ENCODE measurements around the gene FXYD6.

The FXYD6 gene

DNA sequence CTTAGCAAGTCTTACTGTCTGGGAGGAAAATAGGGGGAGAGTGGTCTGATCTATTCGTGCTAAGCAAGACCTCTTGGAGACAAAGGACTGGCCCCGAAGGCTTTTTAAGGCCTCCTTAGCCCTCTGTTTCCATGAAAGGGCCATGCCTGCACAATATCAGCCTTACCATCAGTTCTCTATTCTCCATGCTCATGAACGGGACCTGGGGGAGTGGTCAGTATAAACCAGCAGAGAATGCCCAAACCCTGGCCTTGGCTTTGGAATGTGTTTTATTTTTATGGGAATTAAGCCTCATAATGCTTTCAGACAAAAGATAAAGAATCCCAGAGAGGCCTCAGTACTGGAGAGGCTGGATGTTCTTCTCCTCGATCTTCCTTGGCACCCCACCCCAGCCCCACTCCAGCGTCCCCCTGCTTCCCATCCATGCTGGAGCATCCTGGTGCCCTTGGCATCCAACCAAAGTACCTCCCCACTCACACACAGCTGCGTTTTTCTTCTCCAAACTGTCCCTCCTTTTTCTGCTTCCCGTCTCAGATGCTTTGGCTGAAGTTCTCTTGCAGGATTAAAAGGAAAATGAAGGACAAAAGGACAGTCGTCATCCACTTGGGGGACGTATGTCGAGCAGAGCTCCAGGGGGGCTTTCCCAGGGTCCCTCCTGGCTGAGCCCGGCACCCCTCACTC is 18.6 kb downstream of the FXYD6 start:
- TF ChIP-seq CTCF (IDR thresholded peaks at IDR 0.05; ENCODE audit: insufficient read depth, missing control alignments), result no peak
- DNase-seq (ENCODE audit: insufficient read length, low spot score), result no peak
- no peak for FAIRE-seq

GRCh38 chr11:117855912-117856651 is 20.4 kb downstream of the FXYD6 start:
- no peak for DNase-seq (ENCODE audit: insufficient read length, low spot score)

DNA sequence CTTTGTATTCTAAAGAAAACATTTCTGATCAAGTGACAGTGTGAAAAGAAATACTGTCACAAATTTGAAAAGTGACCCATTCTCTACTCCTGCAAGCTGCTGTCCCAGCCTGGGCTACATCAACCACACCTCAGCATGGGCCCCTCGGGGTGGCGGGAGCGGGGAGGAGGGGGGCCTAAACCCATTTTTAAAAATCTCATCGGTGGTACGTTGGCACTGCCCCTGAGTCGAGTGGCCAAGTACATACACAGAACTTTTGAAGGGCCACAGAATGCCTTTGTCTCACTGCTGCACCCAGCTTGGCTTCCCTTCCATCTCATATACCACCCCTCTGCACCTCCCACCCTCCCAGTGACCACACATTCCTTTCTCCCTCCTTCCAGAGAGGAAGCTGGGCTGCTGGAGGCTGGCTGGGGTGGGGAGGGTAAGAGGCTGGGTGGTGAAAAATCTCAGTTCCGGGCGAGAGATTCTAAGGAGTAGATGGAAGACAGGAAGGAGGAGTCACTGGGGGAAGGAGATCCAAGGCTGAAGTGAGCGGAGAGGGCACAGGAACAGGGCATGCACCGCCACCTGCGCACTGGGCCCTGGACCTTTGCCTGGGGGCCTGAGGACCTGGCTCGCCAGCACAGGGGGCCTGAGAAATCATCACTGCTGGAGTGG is 21.1 kb downstream of the FXYD6 start:
- no peak for FAIRE-seq
- no peak for DNase-seq (ENCODE audit: insufficient read length, low spot score)
- TF ChIP-seq CTCF (IDR thresholded peaks at IDR 0.05; ENCODE audit: insufficient read depth, missing control alignments), result no peak

More at GRCh38 chr11:117855912-117856651, 20.4 kb downstream of the FXYD6 start:
- TF ChIP-seq CTCF (IDR thresholded peaks at IDR 0.05; ENCODE audit: insufficient read depth, missing control alignments), result no peak
- no peak for FAIRE-seq

DNA sequence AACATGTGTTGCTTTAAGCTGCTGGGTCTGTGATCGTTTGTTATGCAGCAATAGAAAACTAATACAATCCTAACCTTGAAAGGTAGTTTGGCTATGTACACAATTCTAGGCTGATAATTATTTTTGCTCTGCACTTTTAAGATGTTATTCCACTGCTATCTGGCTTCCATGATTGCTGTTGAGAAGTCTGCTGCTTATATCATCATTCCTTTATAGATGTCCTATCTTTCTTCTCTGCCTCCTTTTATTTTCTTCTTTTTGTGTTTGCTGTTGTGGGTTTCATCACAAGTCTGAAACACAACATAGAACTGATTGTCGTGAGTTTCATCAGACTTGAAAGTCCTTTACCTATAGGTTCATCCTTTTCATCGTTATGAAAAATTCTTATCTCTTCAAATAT is 24.1 kb downstream of the FXYD6 start:
- FAIRE-seq, result no peak
- TF ChIP-seq CTCF (IDR thresholded peaks at IDR 0.05; ENCODE audit: insufficient read depth, missing control alignments), result no peak
- no peak for DNase-seq (ENCODE audit: insufficient read length, low spot score)

- DNase-seq (ENCODE audit: insufficient read length, low spot score), result no peak
- TF ChIP-seq CTCF (IDR thresholded peaks at IDR 0.05; ENCODE audit: insufficient read depth, missing control alignments), result no peak
These were observed 24.6 kb downstream of the FXYD6 start for GRCh38 chr11:117851852-117852251.

DNA sequence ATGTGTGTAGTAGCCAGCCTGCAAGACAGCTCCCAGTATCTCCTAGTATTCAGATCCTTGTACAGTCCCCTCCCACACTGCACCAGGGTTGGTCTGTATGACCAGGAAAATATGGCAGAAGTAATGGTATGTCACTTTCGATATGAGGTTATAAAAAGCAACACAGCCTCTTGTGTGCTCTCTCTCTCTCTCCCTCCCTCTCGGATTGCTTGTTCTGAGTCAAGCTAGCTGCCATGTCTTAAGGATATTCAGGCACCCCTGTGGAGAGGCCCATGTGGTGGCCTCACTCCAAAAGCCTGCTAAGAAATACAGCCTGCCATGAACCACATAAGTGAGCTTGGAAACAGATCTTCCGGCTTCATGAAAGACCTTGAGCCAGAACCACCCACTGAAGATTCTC is 25.4 kb downstream of the FXYD6 start:
- no peak for TF ChIP-seq CTCF (IDR thresholded peaks at IDR 0.05; ENCODE audit: insufficient read depth, missing control alignments)
- no peak for FAIRE-seq
- no peak for DNase-seq (ENCODE audit: insufficient read length, low spot score)

More at GRCh38 chr11:117851852-117852251, 24.6 kb downstream of the FXYD6 start:
- FAIRE-seq, result no peak
